H1 (cell line): Measurements from ENCODE around the gene SLC24A5. TPM values are rescaled to one million over a fixed set of nuclear protein-coding genes. Genes with fewer than 3 reads are reported as not detected.

ENCODE experiments used
- CTCF ChIA-PET: fragments of 300-600 bp; sonication (Branson Sonifier 250); formaldehyde crosslinking; loops from one replicate; lab custom pipeline; 2021; ENCODE audit not compliant: partially characterized antibody; lab: Charles Lee
- POLR2A ChIA-PET: fragments of 300-600 bp; sonication (Branson Sonifier 250); formaldehyde crosslinking; loops from one replicate; lab custom pipeline; 2021; ENCODE audit warnings: inconsistent platforms; ENCODE audit not compliant: partially characterized antibody; lab: Charles Lee
- DNase-seq, 2 experiments: peaks; one replicate each; pipeline versions ENCODE4 v3.0.0 to v3.0.0-alpha.2; 2010 to 2022; ENCODE audit warnings: low spot score in 2 of 2, low read depth in 1 of 2, mixed read lengths in 1 of 2
- FAIRE-seq: peaks from 2 replicates; lab custom pipeline; 2011; peaks lifted over from hg19 to GRCh38; lab: Jason Lieb, UNC
- H2AFZ ChIP-seq: 2 replicates; pipeline ENCODE4 v1.8.1; 2012; ENCODE audit warnings: low read length, inconsistent platforms
- H2AK5ac ChIP-seq: 2 replicates; pipeline ENCODE4 v1.6.1; 2013; ENCODE audit warnings: low read depth, low read length
- H2BK120ac ChIP-seq: replicated peaks from 2 replicates; pipeline ENCODE3; 2013; ENCODE audit warnings: low read depth, low read length, inconsistent platforms
- H2BK12ac ChIP-seq: 2 replicates; pipeline ENCODE4 v1.6.1; 2013; ENCODE audit warnings: low read depth, low read length
- H2BK15ac ChIP-seq: 2 replicates; pipeline ENCODE4 v1.6.1; 2013; ENCODE audit warnings: low read length
- H2BK20ac ChIP-seq: 2 replicates; pipeline ENCODE4 v1.6.1; 2013; ENCODE audit warnings: low read length
- H2BK5ac ChIP-seq: 2 replicates; pipeline ENCODE4 v1.6.1; 2013; ENCODE audit warnings: low read depth, low read length
- H3K14ac ChIP-seq: 2 replicates; pipeline ENCODE4 v1.6.1; 2013; ENCODE audit warnings: inconsistent platforms; ENCODE audit not compliant: insufficient read length
- H3K18ac ChIP-seq: 2 replicates; pipeline ENCODE4 v1.6.1; 2013; ENCODE audit warnings: low read length; ENCODE audit errors: extremely low read depth
- H3K23ac ChIP-seq: 2 replicates; pipeline ENCODE4 v1.6.1; 2013; ENCODE audit warnings: inconsistent platforms; ENCODE audit not compliant: insufficient read length
- H3K23me2 ChIP-seq: 2 replicates; pipeline ENCODE4 v1.6.1; 2013; ENCODE audit warnings: low read depth, low read length
- H3K27ac ChIP-seq: 2 replicates; pipeline ENCODE4 v1.6.1; 2011; ENCODE audit warnings: low read depth, low read length, inconsistent platforms
- H3K27me3 ChIP-seq, 4 experiments: replicated peaks in 1 of 4; 1 replicate in 1 of 4; 2 replicates in 3 of 4; pipeline versions ENCODE4 v1.6.1 to v1.8.1; 2011 to 2013; ENCODE audit warnings: low read length in 3 of 4, mild to moderate bottlenecking in 3 of 4, inconsistent platforms in 2 of 4, mixed read lengths in 2 of 4, moderate library complexity in 1 of 4; ENCODE audit not compliant: control insufficient read depth in 3 of 4, insufficient read depth in 3 of 4; ENCODE audit errors: extremely low read depth in 1 of 4
- H3K36me3 ChIP-seq, 4 experiments: 2 replicates each; pipeline versions ENCODE4 v1.6.1 to v1.8.1; 2011 to 2013; ENCODE audit warnings: mild to moderate bottlenecking in 4 of 4, low read length in 3 of 4, moderate library complexity in 2 of 4, control low read depth in 1 of 4, inconsistent platforms in 1 of 4; ENCODE audit not compliant: insufficient read depth in 4 of 4, control insufficient read depth in 2 of 4
- H3K4ac ChIP-seq: replicated peaks from 2 replicates; pipeline ENCODE3; 2013; ENCODE audit warnings: low read length, low read depth, mixed read lengths, inconsistent platforms; ENCODE audit not compliant: insufficient read length
- H3K4me1 ChIP-seq, 4 experiments: replicated peaks in 1 of 4; 1 replicate in 1 of 4; 2 replicates in 3 of 4; pipeline versions ENCODE4 v1.6.1 to v1.8.1; 2011 to 2013; ENCODE audit warnings: low read length in 3 of 4, inconsistent platforms in 2 of 4, mixed read lengths in 1 of 4; ENCODE audit not compliant: insufficient read depth in 4 of 4, control insufficient read depth in 3 of 4
- H3K4me2 ChIP-seq, 2 experiments: 2 replicates each; pipeline versions ENCODE4 v1.6.1 to v1.8.1; 2011 to 2013; ENCODE audit warnings: low read depth in 2 of 2, low read length in 2 of 2, control low read depth in 1 of 2, inconsistent platforms in 1 of 2, mild to moderate bottlenecking in 1 of 2; ENCODE audit not compliant: insufficient read depth in 1 of 2
- H3K4me3 ChIP-seq, 4 experiments: fragments of 200-600, 300-600 bp in 1 of 4; sonication (generic), shearing (Covaris generic), sonication (Bioruptor Twin) in 1 of 4; 2 replicates each; pipeline versions ENCODE4 v1.5.1 to v1.8.1; 2011 to 2016; ENCODE audit warnings: low read length in 4 of 4, low read depth in 3 of 4, control low read depth in 2 of 4, inconsistent platforms in 2 of 4, mild to moderate bottlenecking in 2 of 4, mixed read lengths in 1 of 4, moderate library complexity in 1 of 4; ENCODE audit not compliant: insufficient read depth in 2 of 4; ENCODE audit errors: extremely low read depth in 1 of 4
- H3K56ac ChIP-seq: replicated peaks from 2 replicates; pipeline ENCODE3; 2013; ENCODE audit warnings: low read depth, mild to moderate bottlenecking, mixed read lengths, low read length, inconsistent platforms; ENCODE audit not compliant: insufficient read length
- H3K79me1 ChIP-seq: 2 replicates; pipeline ENCODE4 v1.6.1; 2013; ENCODE audit warnings: low read depth, low read length, control low read depth
- H3K79me2 ChIP-seq, 2 experiments: 2 replicates each; pipeline versions ENCODE4 v1.6.1 to v1.8.1; 2012 to 2013; ENCODE audit warnings: low read length in 2 of 2, mild to moderate bottlenecking in 2 of 2, inconsistent platforms in 1 of 2; ENCODE audit not compliant: insufficient read depth in 2 of 2, control insufficient read depth in 1 of 2
- H3K9ac ChIP-seq, 4 experiments: replicated peaks in 1 of 4; 1 replicate in 1 of 4; 2 replicates in 3 of 4; pipeline versions ENCODE4 v1.6.1 to v1.8.1; 2011 to 2013; ENCODE audit warnings: low read depth in 3 of 4, low read length in 3 of 4, control low read depth in 2 of 4, mild to moderate bottlenecking in 2 of 4, moderate library complexity in 2 of 4, inconsistent platforms in 1 of 4; ENCODE audit errors: extremely low read depth in 1 of 4
- H3K9me3 ChIP-seq, 2 experiments: 2 replicates each; pipeline versions ENCODE4 v1.6.1 to v1.8.1; 2012 to 2013; ENCODE audit warnings: mild to moderate bottlenecking in 2 of 2, moderate library complexity in 2 of 2, control low read depth in 1 of 2, inconsistent platforms in 1 of 2, low read depth in 1 of 2, low read length in 1 of 2, mixed read lengths in 1 of 2; ENCODE audit not compliant: insufficient read depth in 2 of 2
- H4K20me1 ChIP-seq, 2 experiments: replicated peaks in 1 of 2; 2 replicates each; pipeline versions ENCODE3 to v1.8.1; 2011 to 2013; ENCODE audit warnings: inconsistent platforms in 2 of 2, low read length in 2 of 2, mild to moderate bottlenecking in 1 of 2; ENCODE audit not compliant: insufficient read depth in 2 of 2, control insufficient read depth in 1 of 2
- H4K5ac ChIP-seq: 2 replicates; pipeline ENCODE4 v1.6.1; 2013; ENCODE audit warnings: low read length, low read depth, mixed read lengths, inconsistent platforms; ENCODE audit not compliant: insufficient read length
- H4K8ac ChIP-seq: 2 replicates; pipeline ENCODE4 v1.8.0; 2013; ENCODE audit warnings: mild to moderate bottlenecking, moderate library complexity, low read length, inconsistent platforms; ENCODE audit not compliant: insufficient read depth; ENCODE audit errors: extremely low read depth
- H4K91ac ChIP-seq: replicated peaks from 2 replicates; pipeline ENCODE3; 2013; ENCODE audit warnings: low read length, mixed read lengths, inconsistent platforms; ENCODE audit not compliant: insufficient read length
- BACH1 ChIP-seq: IDR thresholded peaks from 2 replicates; pipeline ENCODE4 v1.6.1; 2012; ENCODE audit warnings: low read length, improper control_type of control experiment
- BCL11A ChIP-seq, 2 experiments: IDR thresholded peaks; one replicate each; pipeline ENCODE4 v1.6.1; 2011; ENCODE audit warnings: low read depth in 2 of 2, low read length in 2 of 2, mild to moderate bottlenecking in 2 of 2
- CBX5 ChIP-seq: fragments of 300-800, 300-1000 bp; sonication (generic); IDR thresholded peaks from 2 replicates; pipeline ENCODE4 v1.7.1; 2016; ENCODE audit warnings: antibody characterized with exemption, low read length, low read depth
- CBX8 ChIP-seq: fragments of 300-800, 300-1000 bp; sonication (generic); IDR thresholded peaks from 2 replicates; pipeline ENCODE4 v1.7.1; 2016; ENCODE audit warnings: low read depth, low read length, borderline replicate concordance
- CHD2 ChIP-seq: IDR thresholded peaks from 2 replicates; pipeline ENCODE4 v1.6.1; 2012; ENCODE audit warnings: low read length, improper control_type of control experiment
- GABPA ChIP-seq: IDR thresholded peaks from 2 replicates; pipeline ENCODE4 v1.6.1; 2011; ENCODE audit warnings: mild to moderate bottlenecking, low read length, moderate library complexity, borderline replicate concordance; ENCODE audit not compliant: insufficient read depth
- SUZ12 ChIP-seq: fragments of 200-600 bp; sonication (generic); IDR thresholded peaks from 2 replicates; pipeline ENCODE4 v1.6.1; 2012; ENCODE audit warnings: mild to moderate bottlenecking, inconsistent platforms, low read length, moderate library complexity, mixed read lengths
- TAF1 ChIP-seq: IDR thresholded peaks from 2 replicates; pipeline ENCODE4 v1.6.1; 2011; ENCODE audit warnings: mild to moderate bottlenecking, low read depth, low read length
- TAF7 ChIP-seq: optimal IDR thresholded peaks from 2 replicates; pipeline ENCODE3; 2011; ENCODE audit warnings: low read depth, mild to moderate bottlenecking, inconsistent platforms, low read length, moderate library complexity, borderline replicate concordance
- WGBS, 2 experiments: shearing (Covaris generic) in 1 of 2; methylation state at CpG; one replicate each; pipeline versions ENCODE4 v1.1.6 to v1.1.7; 2013 to 2015; ENCODE audit warnings: low lambda C conversion rate in 2 of 2, mixed read lengths in 2 of 2, inconsistent platforms in 1 of 2, low coverage in 1 of 2, missing lambda C conversion rate in 1 of 2; ENCODE audit not compliant: insufficient replicate concordance in 2 of 2, insufficient coverage in 1 of 2, insufficient read length in 1 of 2; ENCODE audit errors: extremely low coverage in 1 of 2, missing lambda C conversion rate in 1 of 2; 5-methylcytosine and 5-hydroxymethylcytosine counted together
- polyA plus RNA-seq, 7 experiments: library from polyadenylated mRNA; depleted of rRNA in 3 of 7; stranded (reverse) in 5 of 7; unstranded in 2 of 7; fragments of >200 nt in 5 of 7; fragments of 200-250 nt in 2 of 7; gene quantifications; 1 replicate in 5 of 7; 2 replicates in 1 of 7; 4 replicates in 1 of 7; pipeline versions ENCODE4 v1.2.1 to v1.2.3, GENCODE V29; 2011 to 2013; ENCODE audit warnings: missing spikeins in 2 of 7, mixed read lengths in 2 of 7
- total RNA-seq: library from RNA; stranded (reverse); fragmentation: NEBNext Ultra II Directional; extraction: Animal tissue kit (Norgen Biotek cat#: 25700); gene quantifications from 2 replicates; pipeline ENCODE4 v1.2.1, GENCODE V29; 2021

SLC24A5 gene
- total and polyA plus RNA-seq, 2 of the 8 experiments (the other 6 are each of a cell fraction or from before 2014, with no cell fraction given), result not detected

- H2BK5ac ChIP-seq, result no peak overlapping the region
- H2BK12ac ChIP-seq, result no peak overlapping the region
- H3K79me1 ChIP-seq, result no peaks in the 10 kb centered on the region
- no peaks in the 10 kb centered on the region for H3K4me1 ChIP-seq
- H3K23me2 ChIP-seq, result no peaks in the 10 kb centered on the region
- no peak overlapping the region for H2AFZ ChIP-seq
- no peak overlapping the region for H3K9ac ChIP-seq
- no peaks in the 10 kb centered on the region for H3K27me3 ChIP-seq
- H4K91ac ChIP-seq, result no peak overlapping the region
- H3K18ac ChIP-seq, result no peak overlapping the region
- H3K4me2 ChIP-seq, result no peak overlapping the region
- no peak overlapping the region for H3K27ac ChIP-seq
- H3K14ac ChIP-seq, result no peak overlapping the region
- no peaks in the 10 kb centered on the region for H3K36me3 ChIP-seq
- POLR2A ChIA-PET, result interaction anchor here (2.9 kb wide), 1 partner anchor 11 kb away, joined by 6 read pairs; no protein-coding TSS in a partner anchor
- TF ChIP-seq BACH1, result no peak
- no peak for TF ChIP-seq CBX5
- TF ChIP-seq TAF1, result no peak
- TF ChIP-seq CHD2, result no peak
- TF ChIP-seq GABPA, result no peak
- TF ChIP-seq CBX8, result no peak
- TF ChIP-seq SUZ12, result no peak
- TF ChIP-seq BCL11A (IDR thresholded peaks at IDR 0.05; ENCODE audit: low read depth in 2 of 2, low read length in 2 of 2), result no peak
- no peak for TF ChIP-seq TAF7
- no peak overlapping the region for H2BK15ac ChIP-seq
- H4K5ac ChIP-seq, result no peak overlapping the region
- H2BK20ac ChIP-seq, result no peak overlapping the region
- H3K9me3 ChIP-seq, result no peaks in the 10 kb centered on the region
- CTCF ChIA-PET, result interaction anchor here (0.5 to 2.9 kb wide), 2 partner anchors 9 to 65 kb away, joined by 3 to 12 read pairs; no protein-coding TSS in a partner anchor
- no peaks in the 10 kb centered on the region for H3K79me2 ChIP-seq
- H3K23ac ChIP-seq, result no peak overlapping the region
- WGBS, 2 experiments, result 90% methylated on average over 8 of the region's 8 CpGs; no CpG with 5 or more reads in 1 of the 2 experiments
- H3K56ac ChIP-seq, result no peak overlapping the region
- H3K4me3 ChIP-seq, result no peak overlapping the region
- no peak overlapping the region for H3K4ac ChIP-seq
- DNase-seq, result no peak
- H2BK120ac ChIP-seq, result no peak overlapping the region
- no peak overlapping the region for H2AK5ac ChIP-seq
- H4K20me1 ChIP-seq, result no peaks in the 10 kb centered on the region
- no peak overlapping the region for H4K8ac ChIP-seq
- no peak for FAIRE-seq
Measured at GRCh38 chr15:48121849-48122248, 1.1 kb downstream of the SLC24A5 start.
